Measurements from ENCODE around the gene GLRA3.

DNA sequence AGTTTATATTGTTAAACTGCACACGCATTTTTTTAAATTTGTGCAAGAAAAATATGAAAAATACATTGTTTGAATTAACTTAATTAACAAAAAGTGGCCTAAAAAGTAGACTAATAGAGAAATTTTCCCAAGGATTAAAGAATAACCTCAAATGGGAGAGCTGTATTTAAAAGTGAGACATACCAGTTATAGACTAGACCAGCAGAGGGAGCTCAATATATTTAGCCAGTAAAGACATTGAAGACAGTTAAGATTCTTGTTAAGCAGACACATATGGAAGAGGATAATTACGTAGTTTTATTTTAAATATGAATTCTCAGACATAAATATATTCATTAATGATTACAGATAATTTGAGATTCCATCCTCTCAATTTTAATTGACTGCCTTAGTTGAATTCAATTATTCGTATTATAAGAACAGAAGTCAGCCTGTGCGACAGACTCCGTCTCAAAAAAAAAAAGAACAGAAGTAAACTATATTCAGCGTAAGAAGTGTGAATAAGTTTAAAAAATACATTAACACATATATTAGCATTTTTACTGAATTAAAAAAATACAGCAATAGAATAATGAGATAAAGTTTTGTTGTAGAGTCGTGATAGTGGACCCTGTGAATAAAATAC lies 64.8 kb downstream of the GLRA3 start:
- TF ChIP-seq POLR2A (IDR thresholded peaks at IDR 0.05; ENCODE audit: low read length) (no peak), GATA1 (IDR thresholded peaks at IDR 0.05; ENCODE audit: low read depth, low read length) (no peak)

All from erythroblast (primary cell).